OCI-LY3 (cell line): ENCODE measurements around the gene TPM4.

ENCODE experiments used
- CTCF ChIP-seq: fragments of 200-600, 300-600 bp; sonication (generic); IDR thresholded peaks from 2 replicates; pipeline ENCODE4 v1.5.1; 2014; ENCODE audit warnings: antibody characterized with exemption, low read length, low read depth
- EZH2phosphoT487 ChIP-seq: fragments of 200-600 bp; shearing (Covaris generic); IDR thresholded peaks from 2 replicates; pipeline ENCODE4 v1.6.1; 2018; ENCODE audit warnings: antibody characterized with exemption, mixed run types, low read depth

GRCh38 chr19:16039545-16039944 lies 36.8 kb upstream of the TPM4 start:
- TF ChIP-seq CTCF = no peak
- no peak for TF ChIP-seq EZH2phosphoT487
